ENCODE measurements around the gene PSIP1. TPM values are rescaled to one million over a fixed set of nuclear protein-coding genes. Genes with fewer than 3 reads are reported as not detected.

The PSIP1 gene
- total RNA-seq: 33.5 and 53.1 TPM in 2 replicates

DNA sequence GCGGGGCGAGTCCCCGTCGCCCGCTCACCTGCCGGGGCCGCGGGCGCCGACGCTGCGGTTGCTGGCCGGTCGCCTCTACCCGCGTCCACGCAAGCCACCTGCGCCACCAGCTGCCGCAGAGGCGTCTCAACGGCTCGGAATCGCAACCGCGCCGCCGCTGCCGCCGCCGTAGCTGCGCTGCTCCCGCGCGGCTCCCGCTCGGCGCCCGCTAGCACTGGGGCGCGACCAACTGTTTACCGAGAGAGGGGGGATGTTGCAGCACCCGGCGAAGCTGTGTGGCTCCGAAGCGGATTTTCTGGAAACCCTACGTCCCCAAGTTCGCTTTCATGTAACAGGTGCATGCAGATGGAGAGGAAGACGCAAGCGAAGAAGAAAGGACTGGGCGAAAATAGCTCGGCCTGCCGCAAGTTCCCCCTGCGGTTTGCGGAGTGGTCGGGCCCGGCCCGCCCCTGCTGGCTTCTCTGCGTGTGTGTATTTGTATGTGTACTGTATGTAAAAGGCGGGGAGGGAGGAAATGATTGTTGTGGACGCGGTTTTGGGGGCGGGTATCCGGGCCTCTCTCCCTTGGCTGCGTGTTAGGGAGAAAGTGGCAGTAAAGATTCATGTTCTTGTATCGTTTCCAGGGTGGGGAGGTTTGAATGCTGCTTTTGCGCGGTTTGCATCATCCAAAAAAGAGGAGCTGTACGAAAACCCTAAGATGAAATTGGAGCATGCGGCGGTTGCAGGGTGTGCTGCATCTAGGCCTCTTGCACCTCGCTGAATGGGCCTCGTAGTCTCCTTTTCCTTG is at the start of gene PSIP1:
Gene PSIP1, minus strand, starts transcription at position 182 of the 787 bp plus-strand sequence. CDS start 782 bp downstream, outside the sequence.

DNA sequence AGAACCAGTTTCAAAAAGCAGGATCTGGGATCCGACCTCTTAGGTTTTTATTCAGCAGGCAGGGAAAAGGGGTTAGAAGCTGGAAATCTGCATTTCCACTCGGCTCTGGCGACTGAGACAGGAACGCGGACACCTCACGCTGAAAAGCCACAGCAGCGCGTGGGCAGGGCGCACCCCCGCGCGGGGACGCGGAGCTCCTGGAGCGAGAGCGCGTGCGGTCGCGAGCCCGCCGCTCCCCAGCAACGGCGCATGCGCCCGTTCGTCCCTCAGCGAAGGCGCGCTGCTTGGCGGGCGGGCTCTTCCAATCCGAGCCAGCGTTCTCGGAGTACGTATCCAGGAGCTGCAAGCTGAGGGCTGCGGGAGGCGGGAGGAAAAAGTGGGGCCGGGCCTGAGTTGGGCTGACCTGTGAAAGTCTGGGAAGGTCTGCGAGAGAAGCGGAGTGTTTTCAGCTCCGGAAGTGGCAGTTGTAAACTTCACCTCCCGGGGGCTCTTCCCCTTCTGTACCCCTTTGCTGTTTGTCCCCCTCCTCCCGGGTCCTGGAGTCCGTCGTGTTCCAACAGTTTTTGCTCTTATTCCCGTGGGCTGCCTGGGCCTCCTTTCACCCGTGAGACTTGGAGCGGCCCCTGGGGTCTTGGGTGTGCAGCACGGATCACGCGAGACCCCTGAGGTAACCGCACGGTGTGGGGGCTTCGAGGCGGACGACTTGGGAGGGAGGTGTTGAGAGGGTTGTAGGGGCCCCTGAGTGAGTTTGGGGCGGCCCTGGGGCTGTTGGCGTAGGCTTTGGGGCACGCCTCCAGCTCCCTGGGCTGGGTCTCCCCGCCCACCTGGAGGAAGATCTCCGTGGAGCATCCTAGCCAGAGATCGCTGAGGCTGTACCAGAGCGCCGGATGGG is 42.1 kb upstream of the PSIP1 start, which contains the start of gene CCDC171:
Gene CCDC171, plus strand, starts transcription at position 408 of the 892 bp plus-strand sequence. CDS start 11,046 bp downstream, outside the sequence.

DNA sequence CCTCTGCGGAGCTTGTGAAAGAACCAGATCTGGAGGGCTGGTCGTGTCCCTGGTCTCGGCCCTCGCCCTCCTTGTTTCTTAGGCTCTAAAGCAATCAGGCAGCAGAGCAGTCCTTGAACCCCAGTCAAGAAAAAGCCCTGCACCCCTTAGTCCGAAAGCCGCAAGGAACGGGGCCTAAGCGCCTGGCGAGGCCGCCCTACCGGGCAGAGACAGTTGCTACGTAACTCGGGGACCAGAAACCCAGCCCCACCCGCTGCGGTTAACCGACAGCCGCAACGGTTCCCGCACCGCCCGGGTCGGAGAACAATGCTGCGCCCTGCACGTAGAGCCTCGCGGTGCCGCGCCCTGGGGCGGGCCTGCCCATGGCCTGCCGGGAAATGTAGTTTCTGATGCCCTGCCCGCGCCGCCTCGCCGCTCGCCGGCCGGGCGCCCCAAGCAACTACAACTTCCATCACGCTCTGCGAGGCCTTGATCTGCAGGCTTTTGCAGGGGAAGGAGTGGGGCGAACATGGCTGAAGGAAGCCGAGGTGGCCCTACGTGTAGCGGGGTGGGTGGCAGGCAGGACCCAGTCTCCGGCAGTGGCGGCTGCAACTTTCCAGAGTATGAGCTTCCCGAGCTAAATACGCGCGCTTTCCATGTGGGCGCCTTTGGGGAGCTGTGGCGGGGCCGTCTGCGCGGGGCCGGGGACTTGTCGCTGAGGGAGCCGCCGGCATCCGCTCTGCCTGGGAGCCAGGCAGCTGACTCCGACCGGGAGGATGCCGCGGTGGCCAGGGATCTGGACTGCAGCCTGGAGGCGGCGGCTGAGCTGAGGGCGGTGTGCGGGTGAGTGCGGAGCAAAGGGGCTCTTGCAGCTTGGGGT is 88.2 kb downstream of the PSIP1 start, which contains the start of gene SNAPC3:
Gene SNAPC3, plus strand, starts transcription at position 505 of the 859 bp plus-strand sequence. Its CDS starts 4 bp downstream, at position 509.

Other genes starting within 250 kb of the PSIP1 start
- 9.9 and 10.2 TPM in 2 replicates for gene TTC39B, start 203.8 kb downstream of the PSIP1 start, total RNA-seq
- gene SNAPC3, start 88.1 kb downstream of the PSIP1 start, total RNA-seq: 59.2 and 78.6 TPM in 2 replicates
- gene CCDC171, start 42.1 kb upstream of the PSIP1 start, total RNA-seq: 1.5 and 2.8 TPM in 2 replicates